ENCODE measurements around the gene CHCHD10. TPM values are rescaled to one million over a fixed set of nuclear protein-coding genes. Genes with fewer than 3 reads are reported as not detected.

The CHCHD10 gene
- total RNA-seq, 1 donor from 2014 or later, result 3.4 TPM

GRCh38 chr22:23787600-23787896 lies 19.8 kb upstream of the CHCHD10 start:
- no peak for DNase-seq

DNA sequence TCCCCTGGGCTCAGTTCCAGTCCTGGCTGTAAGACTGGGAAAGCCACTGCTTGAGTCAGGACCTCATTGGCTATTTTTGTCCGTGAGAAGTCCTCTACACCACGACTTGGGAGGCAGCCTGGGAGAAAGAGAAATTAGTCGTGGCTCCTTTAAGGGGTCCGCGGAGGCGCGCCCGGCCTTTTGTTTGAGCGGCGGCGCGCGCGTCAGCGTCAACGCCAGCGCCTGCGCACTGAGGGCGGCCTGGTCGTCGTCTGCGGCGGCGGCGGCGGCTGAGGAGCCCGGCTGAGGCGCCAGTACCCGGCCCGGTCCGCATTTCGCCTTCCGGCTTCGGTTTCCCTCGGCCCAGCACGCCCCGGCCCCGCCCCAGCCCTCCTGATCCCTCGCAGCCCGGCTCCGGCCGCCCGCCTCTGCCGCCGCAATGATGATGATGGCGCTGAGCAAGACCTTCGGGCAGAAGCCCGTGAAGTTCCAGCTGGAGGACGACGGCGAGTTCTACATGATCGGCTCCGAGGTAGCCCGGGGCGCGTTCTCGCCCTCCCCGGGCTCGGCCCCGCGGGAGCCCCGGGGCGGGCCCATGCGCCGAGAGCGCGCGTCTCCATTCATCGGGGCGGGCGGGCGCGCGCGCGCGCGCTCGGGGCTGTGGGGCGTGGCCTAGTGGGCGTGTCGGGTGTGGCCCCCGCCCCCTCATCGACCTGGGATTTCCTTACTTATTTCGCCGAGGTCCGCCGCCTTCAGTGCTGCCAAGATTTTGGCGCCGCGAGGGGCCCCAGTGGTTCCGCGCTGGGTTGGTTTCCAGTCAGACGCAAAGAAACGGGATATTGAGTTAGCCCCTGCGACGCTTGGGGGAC lies 19.2 kb upstream of the CHCHD10 start, which contains the start of gene SMARCB1:
Gene SMARCB1, plus strand, starts transcription at position 215 of the 848 bp plus-strand sequence. Its CDS starts 204 bp downstream, at position 419.
- peak; percentile 67 for DNase-seq

- no peak for DNase-seq
These were observed 18.5 kb upstream of the CHCHD10 start for GRCh38 chr22:23786261-23786710.

GRCh38 chr22:23784215-23784732 lies 16.5 kb upstream of the CHCHD10 start:
- DNase-seq, result no peak

DNA sequence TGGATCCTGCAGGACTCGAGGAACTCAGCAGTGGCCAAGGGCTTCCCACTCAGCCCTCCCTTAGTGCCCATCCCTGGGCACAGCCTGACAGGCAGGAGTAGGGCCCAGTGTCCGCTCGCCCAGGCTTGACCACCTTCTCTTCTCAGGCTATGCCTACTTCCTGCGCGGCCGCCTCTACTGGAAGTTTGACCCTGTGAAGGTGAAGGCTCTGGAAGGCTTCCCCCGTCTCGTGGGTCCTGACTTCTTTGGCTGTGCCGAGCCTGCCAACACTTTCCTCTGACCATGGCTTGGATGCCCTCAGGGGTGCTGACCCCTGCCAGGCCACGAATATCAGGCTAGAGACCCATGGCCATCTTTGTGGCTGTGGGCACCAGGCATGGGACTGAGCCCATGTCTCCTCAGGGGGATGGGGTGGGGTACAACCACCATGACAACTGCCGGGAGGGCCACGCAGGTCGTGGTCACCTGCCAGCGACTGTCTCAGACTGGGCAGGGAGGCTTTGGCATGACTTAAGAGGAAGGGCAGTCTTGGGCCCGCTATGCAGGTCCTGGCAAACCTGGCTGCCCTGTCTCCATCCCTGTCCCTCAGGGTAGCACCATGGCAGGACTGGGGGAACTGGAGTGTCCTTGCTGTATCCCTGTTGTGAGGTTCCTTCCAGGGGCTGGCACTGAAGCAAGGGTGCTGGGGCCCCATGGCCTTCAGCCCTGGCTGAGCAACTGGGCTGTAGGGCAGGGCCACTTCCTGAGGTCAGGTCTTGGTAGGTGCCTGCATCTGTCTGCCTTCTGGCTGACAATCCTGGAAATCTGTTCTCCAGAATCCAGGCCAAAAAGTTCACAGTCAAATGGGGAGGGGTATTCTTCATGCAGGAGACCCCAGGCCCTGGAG lies 15.7 kb upstream of the CHCHD10 start:
- DNase-seq, result no peak

GRCh38 chr22:23782703-23783102 lies 14.9 kb upstream of the CHCHD10 start:
- no peak for DNase-seq

DNA sequence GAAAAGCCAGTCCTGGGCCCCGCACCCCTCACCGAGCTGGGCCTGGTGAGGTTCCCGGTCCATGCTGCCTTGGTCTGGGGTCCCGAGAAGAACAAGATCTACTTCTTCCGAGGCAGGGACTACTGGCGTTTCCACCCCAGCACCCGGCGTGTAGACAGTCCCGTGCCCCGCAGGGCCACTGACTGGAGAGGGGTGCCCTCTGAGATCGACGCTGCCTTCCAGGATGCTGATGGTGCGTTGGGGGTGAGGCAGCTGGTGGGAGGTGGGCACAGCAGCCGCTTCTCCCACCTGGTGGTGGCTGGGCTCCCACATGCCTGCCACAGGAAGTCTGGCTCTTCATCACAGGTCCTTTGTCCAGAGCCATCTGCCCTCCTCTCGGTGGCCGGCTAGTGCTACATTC lies 14.5 kb upstream of the CHCHD10 start:
- no peak for DNase-seq

GRCh38 chr22:23781511-23782183 lies 13.9 kb upstream of the CHCHD10 start:
- no peak for DNase-seq

GRCh38 chr22:23781065-23781464 lies 13.3 kb upstream of the CHCHD10 start:
- peak; percentile 60 for DNase-seq

DNA sequence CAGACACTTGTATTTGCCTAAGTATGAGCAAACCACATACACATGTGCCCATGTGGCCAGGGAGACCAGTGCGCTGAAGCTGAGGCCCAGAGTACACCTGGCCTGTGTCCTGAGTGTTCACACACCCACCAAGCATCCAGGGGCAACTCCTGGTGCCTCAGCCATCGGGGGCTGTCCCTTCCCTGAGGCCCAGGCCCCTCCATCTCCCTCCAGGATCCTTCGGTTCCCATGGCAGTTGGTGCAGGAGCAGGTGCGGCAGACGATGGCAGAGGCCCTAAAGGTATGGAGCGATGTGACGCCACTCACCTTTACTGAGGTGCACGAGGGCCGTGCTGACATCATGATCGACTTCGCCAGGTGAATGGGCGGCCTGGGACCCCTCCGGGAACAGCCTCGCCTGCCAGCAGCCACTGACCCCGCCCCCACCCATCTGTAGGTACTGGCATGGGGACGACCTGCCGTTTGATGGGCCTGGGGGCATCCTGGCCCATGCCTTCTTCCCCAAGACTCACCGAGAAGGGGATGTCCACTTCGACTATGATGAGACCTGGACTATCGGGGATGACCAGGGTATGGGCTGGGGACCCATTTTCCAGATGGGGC lies 12.5 kb upstream of the CHCHD10 start:
- no peak for DNase-seq

DNA sequence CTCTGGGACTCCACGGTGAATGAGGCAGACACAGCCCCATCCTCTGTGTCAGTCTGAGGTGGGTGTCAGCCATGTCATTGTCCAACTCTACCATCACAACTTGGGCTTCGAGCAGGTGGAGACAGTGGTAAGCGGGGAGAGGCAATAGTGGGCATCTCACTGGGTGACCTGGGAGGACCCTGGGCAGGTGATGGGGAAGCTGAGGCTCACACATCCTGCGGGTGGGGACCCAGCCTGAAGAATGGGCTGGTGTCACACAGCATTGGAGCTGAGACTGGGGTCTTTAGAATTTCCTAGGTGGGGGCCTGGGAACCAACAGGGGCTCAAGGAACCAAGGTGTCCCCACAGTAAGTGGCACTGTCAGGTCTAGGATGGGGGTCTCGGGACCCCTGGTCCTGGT lies 12.0 kb upstream of the CHCHD10 start:
- no peak for DNase-seq

DNA sequence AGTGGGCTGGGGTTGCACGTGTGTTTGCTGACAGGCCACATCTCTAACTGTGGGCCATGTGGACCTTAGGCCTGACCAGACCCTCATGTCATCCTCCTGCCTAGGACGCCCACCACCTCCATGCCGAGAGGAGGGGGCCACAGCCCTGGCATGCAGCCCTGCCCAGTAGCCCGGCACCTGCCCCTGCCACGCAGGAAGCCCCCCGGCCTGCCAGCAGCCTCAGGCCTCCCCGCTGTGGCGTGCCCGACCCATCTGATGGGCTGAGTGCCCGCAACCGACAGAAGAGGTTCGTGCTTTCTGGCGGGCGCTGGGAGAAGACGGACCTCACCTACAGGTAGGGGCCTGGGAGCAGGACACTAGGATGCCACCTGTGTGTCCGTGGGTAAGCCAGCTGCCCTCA lies 11.3 kb upstream of the CHCHD10 start:
- DNase-seq, result no peak

DNA sequence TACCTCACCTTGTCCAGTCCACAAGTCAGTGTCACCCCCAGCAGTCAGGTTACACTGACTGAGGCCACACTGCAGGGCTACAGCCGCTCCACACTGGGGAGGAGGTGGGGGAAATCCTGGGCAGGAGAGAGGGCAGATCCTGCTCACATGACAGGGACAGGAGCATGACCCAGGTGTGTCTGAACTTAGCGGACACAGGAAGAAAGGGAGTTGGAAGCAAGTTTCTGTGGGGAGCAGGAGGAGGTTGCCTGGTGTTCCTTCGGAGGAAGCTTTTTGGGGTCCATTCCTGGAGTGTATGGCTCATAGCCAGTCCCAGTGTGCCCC lies 10.8 kb upstream of the CHCHD10 start:
- DNase-seq, result no peak

GRCh38 chr22:23777776-23778576 lies 10.2 kb upstream of the CHCHD10 start:
- no peak for DNase-seq

DNA sequence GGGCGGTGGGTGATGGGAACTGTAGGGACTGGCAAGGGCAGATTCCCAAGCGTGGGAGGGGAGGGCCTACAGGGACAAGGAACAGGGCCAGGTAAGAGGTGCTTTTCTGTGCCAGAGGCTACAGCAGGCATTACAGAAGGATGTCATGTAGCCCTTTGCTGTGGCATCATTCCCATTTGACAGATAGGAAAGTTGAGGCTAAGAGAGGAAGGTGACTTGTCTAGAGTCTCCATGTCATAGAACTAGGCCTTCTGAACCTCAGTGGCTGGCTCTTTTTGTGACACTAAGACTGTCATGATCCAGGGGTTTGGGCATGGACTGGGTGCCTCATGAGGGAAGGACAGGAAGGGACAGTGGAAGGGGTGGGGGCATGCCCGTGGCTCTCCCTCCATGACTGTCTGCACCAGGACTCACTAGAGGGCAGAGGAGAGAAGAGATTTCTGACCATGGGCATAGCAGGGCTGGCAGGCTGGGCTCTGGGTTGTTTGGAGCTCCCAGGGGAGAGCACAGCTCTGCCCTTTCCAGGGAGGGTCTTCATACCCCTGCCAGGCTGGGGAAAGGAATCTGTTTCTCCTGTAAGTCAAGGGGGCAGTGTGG lies 8.1 kb upstream of the CHCHD10 start:
- no peak for DNase-seq

GRCh38 chr22:23774922-23775436 lies 7.2 kb upstream of the CHCHD10 start:
- no peak for DNase-seq

- no peak for DNase-seq
These were observed 6.5 kb upstream of the CHCHD10 start for GRCh38 chr22:23774114-23774921.

DNA sequence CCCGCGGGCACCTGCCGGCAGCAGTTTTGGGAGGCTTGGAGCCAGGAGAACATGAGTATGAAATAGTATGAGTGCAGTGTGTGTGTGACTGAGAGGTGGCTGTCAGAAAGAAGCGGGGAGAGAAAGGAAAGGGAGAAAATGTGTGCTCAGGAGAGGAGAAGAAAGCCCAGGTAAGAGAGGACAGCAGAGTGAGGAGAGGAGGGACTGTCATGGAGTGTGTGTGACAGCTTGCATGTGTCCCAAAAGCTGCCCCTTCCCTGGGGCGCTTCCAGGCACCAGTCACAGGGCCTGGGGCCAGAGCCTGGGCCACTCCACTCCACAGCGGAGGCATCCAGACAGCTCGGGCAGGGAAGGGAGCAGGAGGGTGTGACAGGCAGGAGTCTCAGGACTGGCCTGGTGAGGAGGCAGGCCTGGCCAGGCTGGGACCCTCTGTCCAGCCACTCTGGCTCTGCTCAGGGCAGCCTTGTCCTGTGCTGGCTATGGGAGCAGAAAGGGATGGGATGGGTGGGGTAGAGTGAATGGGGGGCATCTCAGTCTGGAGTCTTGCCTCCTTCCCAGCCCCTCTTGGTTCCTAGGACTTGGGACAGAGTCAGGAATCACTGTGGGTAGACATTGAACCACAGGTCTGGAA lies 5.8 kb upstream of the CHCHD10 start:
- DNase-seq, result no peak

All from occipital lobe (tissue), 2 donors.